Peyer's patch (tissue), 4 donors: Measurements from ENCODE around the gene GON4L.

Experiments used
- POLR2A ChIP-seq, 2 donors: fragments of 450-650 bp; IDR thresholded peaks; one replicate each; pipeline ENCODE4 v1.5.1; 2017; ENCODE audit warnings: antibody characterized with exemption in 2 of 2, mild to moderate bottlenecking in 2 of 2, moderate library complexity in 2 of 2
- TF ChIP-seq, protein P1 (sequence below), 6 experiments: fragments of 450-650 bp in 4 of 6; fragments of 200-600 bp in 2 of 6; sonication (generic) in 1 of 6; IDR thresholded peaks; one replicate each; pipeline ENCODE4 v1.5.1; 2017 to 2019; ENCODE audit warnings: antibody characterized with exemption in 6 of 6, mild to moderate bottlenecking in 3 of 6, moderate library complexity in 1 of 6

DNA sequence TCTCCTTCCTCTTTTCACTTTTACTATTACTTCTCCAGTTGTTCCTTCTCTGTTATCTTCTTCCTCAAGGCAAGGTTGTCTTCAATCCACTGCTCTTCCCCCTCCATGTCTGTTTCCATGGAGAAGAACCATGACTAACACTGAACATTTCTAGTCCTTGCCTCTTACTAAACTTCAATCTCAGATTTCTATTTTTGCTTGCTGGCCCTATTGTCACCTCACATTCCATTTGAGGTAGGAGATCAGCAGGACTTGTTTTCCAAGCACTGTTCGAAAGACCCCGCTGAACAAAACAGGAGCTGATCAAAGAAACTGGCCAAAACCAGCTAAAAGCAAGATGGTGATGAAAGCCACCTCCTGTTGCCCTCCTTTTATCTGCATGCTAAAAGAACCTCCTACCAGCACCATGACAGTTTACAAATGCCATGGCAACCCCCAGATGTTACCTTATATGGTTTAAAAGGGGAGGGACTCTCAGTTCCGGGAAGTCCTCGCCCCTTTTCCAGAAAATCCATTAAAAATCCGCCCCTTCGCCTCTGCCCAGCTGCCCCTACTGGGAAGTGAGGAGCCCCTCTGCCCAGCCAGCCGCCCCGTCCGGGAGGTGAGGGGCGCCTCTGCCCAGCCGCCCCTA, 22.6 kb downstream of the GON4L start:
- no peak for TF ChIP-seq POLR2A (IDR thresholded peaks at IDR 0.05)
- TF ChIP-seq, protein P1, sequence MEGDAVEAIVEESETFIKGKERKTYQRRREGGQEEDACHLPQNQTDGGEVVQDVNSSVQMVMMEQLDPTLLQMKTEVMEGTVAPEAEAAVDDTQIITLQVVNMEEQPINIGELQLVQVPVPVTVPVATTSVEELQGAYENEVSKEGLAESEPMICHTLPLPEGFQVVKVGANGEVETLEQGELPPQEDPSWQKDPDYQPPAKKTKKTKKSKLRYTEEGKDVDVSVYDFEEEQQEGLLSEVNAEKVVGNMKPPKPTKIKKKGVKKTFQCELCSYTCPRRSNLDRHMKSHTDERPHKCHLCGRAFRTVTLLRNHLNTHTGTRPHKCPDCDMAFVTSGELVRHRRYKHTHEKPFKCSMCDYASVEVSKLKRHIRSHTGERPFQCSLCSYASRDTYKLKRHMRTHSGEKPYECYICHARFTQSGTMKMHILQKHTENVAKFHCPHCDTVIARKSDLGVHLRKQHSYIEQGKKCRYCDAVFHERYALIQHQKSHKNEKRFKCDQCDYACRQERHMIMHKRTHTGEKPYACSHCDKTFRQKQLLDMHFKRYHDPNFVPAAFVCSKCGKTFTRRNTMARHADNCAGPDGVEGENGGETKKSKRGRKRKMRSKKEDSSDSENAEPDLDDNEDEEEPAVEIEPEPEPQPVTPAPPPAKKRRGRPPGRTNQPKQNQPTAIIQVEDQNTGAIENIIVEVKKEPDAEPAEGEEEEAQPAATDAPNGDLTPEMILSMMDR (IDR thresholded peaks at IDR 0.05): no peak
